Osteoblast (primary cell): ENCODE measurements around the gene CARNS1. TPM values are rescaled to one million over a fixed set of nuclear protein-coding genes. Genes with fewer than 3 reads are reported as not detected.
A peak's percentile ranks its signal among the peaks of the same experiment; 100 is the strongest.

Source experiments
- DNase-seq: peaks from one replicate; pipeline ENCODE4 v3.0.0; 2011; ENCODE audit warnings: low spot score, mixed read lengths; ENCODE audit not compliant: insufficient read length; ENCODE audit errors: missing footprints
- H2AFZ ChIP-seq: 2 replicates; pipeline ENCODE4 v1.6.0; 2011; ENCODE audit warnings: mild to moderate bottlenecking, low read length
- H3K27ac ChIP-seq: 2 replicates; pipeline ENCODE4 v1.5.1; 2011; ENCODE audit warnings: mild to moderate bottlenecking, low read depth, low read length, moderate library complexity
- H3K27me3 ChIP-seq: 2 replicates; pipeline ENCODE4 v1.6.0; 2012; ENCODE audit warnings: mild to moderate bottlenecking, control low read depth, inconsistent platforms, low read length, moderate library complexity; ENCODE audit not compliant: insufficient read depth
- H3K36me3 ChIP-seq: 2 replicates; pipeline ENCODE4 v1.5.1; 2011; ENCODE audit warnings: mild to moderate bottlenecking, low read length, control low read depth, moderate library complexity; ENCODE audit not compliant: insufficient read depth
- H3K4me1 ChIP-seq: 2 replicates; pipeline ENCODE4 v1.5.1; 2011; ENCODE audit warnings: mild to moderate bottlenecking, low read length, control low read depth, moderate library complexity; ENCODE audit not compliant: insufficient read depth
- H3K4me2 ChIP-seq: 2 replicates; pipeline ENCODE4 v1.6.0; 2011; ENCODE audit warnings: mild to moderate bottlenecking, low read length; ENCODE audit not compliant: insufficient read depth
- H3K4me3 ChIP-seq: fragments of 200-600 bp; sonication (generic); 3 replicates; pipeline ENCODE4 v1.5.1; 2012; ENCODE audit warnings: mild to moderate bottlenecking, low read length, inconsistent platforms; ENCODE audit not compliant: insufficient read depth
- H3K79me2 ChIP-seq: 2 replicates; pipeline ENCODE4 v1.6.0; 2012; ENCODE audit warnings: mild to moderate bottlenecking, low read length, control low read depth, inconsistent platforms; ENCODE audit not compliant: insufficient read depth
- H3K9me3 ChIP-seq: 2 replicates; pipeline ENCODE4 v1.5.1; 2011; ENCODE audit warnings: low read depth, low read length, control low read depth
- H4K20me1 ChIP-seq: 2 replicates; pipeline ENCODE4 v1.6.0; 2012; ENCODE audit warnings: mild to moderate bottlenecking, low read length, control low read depth; ENCODE audit not compliant: insufficient read depth
- total RNA-seq: library from RNA; depleted of rRNA; stranded (reverse); fragments of >200 nt; gene quantifications from 2 replicates; pipeline ENCODE4 v1.2.3, GENCODE V29; 2012
- TF ChIP-seq, protein P1 (sequence below): IDR thresholded peaks from 2 replicates; pipeline ENCODE4 v1.5.1; 2011; ENCODE audit warnings: mild to moderate bottlenecking, low read depth, low read length, moderate library complexity; ENCODE audit errors: extremely low read depth

CARNS1 gene
- total RNA-seq, 1 donor = under 0.01 TPM

DNA sequence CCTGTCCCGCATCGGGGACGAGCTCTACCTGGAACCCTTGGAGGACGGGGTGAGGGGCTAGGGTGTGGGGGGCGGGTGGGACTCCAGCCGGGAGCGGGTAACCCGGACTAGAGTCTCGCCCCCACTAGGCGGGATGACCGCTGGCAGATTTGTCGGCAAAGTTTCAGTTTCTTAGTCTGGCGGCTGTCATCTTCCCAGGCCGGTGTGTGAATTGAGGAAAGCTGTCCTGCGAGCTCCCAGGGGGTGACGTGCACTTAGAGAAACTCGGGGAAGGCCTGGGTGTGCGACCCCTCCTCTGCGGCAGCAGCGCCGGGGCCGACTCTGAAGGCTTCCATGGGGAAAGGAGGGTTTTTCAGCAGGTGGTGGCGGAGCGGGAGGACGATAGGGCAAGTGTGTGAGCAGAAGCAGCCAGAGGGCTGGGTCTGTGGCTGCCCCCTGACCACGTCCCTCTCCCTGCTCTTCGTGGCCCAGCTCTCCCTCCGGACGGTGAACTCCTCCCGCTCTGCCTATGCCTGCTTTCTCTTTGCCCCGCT lies 23.2 kb upstream of the CARNS1 start:
- Histone ChIP-seq H3K27ac (peak overlapping the region; percentile 83), H3K27me3 (no peaks in the 10 kb centered on the region), H3K4me3 (peak overlapping the region; percentile 87)

DNA sequence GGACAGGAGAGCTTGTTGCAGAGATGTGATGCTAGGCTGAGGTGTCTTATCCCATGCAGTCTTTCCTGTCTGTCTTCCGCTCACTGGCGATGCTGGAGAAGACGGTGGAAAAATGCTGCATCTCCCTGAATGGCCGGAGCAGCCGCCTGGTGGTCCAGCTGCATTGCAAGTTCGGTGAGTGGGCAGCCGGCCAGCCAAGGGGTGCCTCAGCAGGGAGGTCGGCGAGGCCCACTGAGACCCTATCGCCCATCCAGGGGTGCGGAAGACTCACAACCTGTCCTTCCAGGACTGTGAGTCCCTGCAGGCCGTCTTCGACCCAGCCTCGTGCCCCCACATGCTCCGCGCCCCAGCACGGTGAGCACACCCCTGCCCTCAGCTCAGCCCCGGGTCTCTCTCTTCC lies 22.0 kb upstream of the CARNS1 start:
- H3K4me3 ChIP-seq = no peak overlapping the region
- H3K9me3 ChIP-seq = no peaks in the 10 kb centered on the region
- TF ChIP-seq, protein P1, sequence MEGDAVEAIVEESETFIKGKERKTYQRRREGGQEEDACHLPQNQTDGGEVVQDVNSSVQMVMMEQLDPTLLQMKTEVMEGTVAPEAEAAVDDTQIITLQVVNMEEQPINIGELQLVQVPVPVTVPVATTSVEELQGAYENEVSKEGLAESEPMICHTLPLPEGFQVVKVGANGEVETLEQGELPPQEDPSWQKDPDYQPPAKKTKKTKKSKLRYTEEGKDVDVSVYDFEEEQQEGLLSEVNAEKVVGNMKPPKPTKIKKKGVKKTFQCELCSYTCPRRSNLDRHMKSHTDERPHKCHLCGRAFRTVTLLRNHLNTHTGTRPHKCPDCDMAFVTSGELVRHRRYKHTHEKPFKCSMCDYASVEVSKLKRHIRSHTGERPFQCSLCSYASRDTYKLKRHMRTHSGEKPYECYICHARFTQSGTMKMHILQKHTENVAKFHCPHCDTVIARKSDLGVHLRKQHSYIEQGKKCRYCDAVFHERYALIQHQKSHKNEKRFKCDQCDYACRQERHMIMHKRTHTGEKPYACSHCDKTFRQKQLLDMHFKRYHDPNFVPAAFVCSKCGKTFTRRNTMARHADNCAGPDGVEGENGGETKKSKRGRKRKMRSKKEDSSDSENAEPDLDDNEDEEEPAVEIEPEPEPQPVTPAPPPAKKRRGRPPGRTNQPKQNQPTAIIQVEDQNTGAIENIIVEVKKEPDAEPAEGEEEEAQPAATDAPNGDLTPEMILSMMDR = no peak
- peaks cover 20% of the 10 kb centered on the region for H3K36me3 ChIP-seq
- H4K20me1 ChIP-seq = peaks cover 5% of the 10 kb centered on the region
- H3K27ac ChIP-seq = no peak overlapping the region
- H3K4me1 ChIP-seq = peaks cover 13% of the 10 kb centered on the region
- no peaks in the 10 kb centered on the region for H3K27me3 ChIP-seq
- peaks cover 28% of the 10 kb centered on the region for H3K79me2 ChIP-seq
- H3K4me2 ChIP-seq = no peak overlapping the region
- H2AFZ ChIP-seq = no peak overlapping the region
- DNase-seq = peak; percentile 21

More for the DNA sequence above, 23.2 kb upstream of the CARNS1 start:
- Histone ChIP-seq H3K9me3 (no peaks in the 10 kb centered on the region), H3K79me2 (peaks cover 24% of the 10 kb centered on the region), H3K4me2 (peak overlapping the region; percentile 99), H3K36me3 (peaks cover 8% of the 10 kb centered on the region), H4K20me1 (no peaks in the 10 kb centered on the region), H2AFZ (peak overlapping the region; percentile 85), H3K4me1 (peaks cover 13% of the 10 kb centered on the region)
- TF ChIP-seq, protein P1 = no peak
- DNase-seq = peak; percentile 95

DNA sequence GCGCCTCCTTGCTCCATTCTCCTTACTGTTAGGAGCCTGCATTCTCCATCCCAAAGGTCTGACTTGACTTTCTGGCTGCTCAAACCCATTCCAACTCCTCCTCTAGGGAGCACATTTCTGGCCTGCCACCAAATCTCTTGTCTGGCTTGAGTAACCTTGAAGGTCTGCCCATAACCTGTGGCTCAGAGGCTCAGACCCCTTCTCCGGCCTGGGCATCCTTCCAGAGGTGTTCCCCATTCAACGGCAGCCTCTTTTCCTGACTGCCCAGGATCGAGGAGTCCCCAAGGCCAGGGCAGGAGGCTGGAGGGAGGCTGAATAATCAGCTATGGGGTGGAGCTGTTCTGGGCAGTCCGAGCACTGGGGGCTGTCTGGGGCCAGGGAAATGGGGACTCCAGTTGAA lies 21.5 kb upstream of the CARNS1 start:
- no peak overlapping the region for H3K4me3 ChIP-seq
- peaks cover 9% of the 10 kb centered on the region for H4K20me1 ChIP-seq
- H3K27me3 ChIP-seq = no peaks in the 10 kb centered on the region
- peaks cover 31% of the 10 kb centered on the region for H3K79me2 ChIP-seq
- no peak overlapping the region for H3K4me2 ChIP-seq
- H3K27ac ChIP-seq = no peak overlapping the region
- DNase-seq = peak; percentile 43
- no peaks in the 10 kb centered on the region for H3K9me3 ChIP-seq
- peaks cover 26% of the 10 kb centered on the region for H3K36me3 ChIP-seq
- H3K4me1 ChIP-seq = peaks cover 13% of the 10 kb centered on the region
- TF ChIP-seq, protein P1 = no peak
- H2AFZ ChIP-seq = no peak overlapping the region

DNA sequence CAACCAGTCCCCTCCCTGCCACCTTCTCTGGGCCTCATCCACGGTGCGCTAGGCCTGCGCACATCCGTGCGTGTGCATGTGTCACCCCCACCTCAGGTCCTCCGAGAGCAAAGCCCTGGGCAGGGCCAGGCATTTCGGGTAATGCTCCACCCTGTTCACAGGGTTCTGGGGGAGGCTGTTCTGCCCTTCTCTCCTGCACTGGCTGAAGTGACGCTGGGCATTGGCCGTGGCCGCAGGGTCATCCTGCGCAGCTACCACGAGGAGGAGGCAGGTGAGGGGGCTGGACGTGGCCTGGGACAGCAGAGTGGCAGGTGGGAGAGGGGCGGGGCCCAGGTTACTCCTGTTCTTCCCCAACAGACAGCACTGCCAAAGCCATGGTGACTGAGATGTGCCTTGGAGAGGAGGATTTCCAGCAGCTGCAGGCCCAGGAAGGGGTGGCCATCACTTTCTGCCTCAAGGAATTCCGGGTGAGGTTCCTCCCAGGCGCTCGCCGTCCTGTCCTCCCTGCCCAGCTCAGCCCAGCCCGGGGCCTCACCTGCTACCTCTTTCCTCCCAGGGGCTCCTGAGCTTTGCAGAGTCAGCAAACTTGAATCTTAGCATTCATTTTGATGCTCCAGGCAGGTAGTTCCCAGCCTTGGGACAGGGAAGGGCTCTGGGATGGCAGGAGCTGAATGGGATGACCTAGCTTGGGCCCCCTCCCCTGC lies 19.8 kb upstream of the CARNS1 start:
- Histone ChIP-seq H3K4me3 (no peak overlapping the region), H3K27ac (no peak overlapping the region), H2AFZ (no peak overlapping the region), H3K27me3 (no peaks in the 10 kb centered on the region), H3K79me2 (peaks cover 46% of the 10 kb centered on the region), H3K9me3 (no peaks in the 10 kb centered on the region), H3K36me3 (peaks cover 38% of the 10 kb centered on the region), H3K4me1 (peaks cover 19% of the 10 kb centered on the region), H4K20me1 (peaks cover 22% of the 10 kb centered on the region), H3K4me2 (no peak overlapping the region)
- TF ChIP-seq, protein P1 = no peak
- peak; percentile 60 for DNase-seq
